Muscle layer of colon (tissue), 2 donors: ENCODE data around the gene MAGI1.

ENCODE experiments used
- H3K27ac ChIP-seq: one replicate; pipeline ENCODE4 v1.7.0; 2013; ENCODE audit warnings: low read depth, mild to moderate bottlenecking, low read length, moderate library complexity
- H3K27me3 ChIP-seq, 2 donors: one replicate each; pipeline ENCODE4 v1.7.0; 2013; ENCODE audit warnings: low read length in 2 of 2, mild to moderate bottlenecking in 2 of 2; ENCODE audit not compliant: insufficient read depth in 2 of 2, control insufficient read depth in 1 of 2
- H3K36me3 ChIP-seq: one replicate; pipeline ENCODE4 v1.7.0; 2013; ENCODE audit warnings: mild to moderate bottlenecking, low read length; ENCODE audit not compliant: insufficient read depth
- H3K4me1 ChIP-seq: one replicate; pipeline ENCODE4 v1.7.0; 2013; ENCODE audit warnings: mild to moderate bottlenecking, low read length; ENCODE audit not compliant: insufficient read depth
- H3K4me3 ChIP-seq, 2 donors: one replicate each; pipeline ENCODE4 v1.7.0; 2013; ENCODE audit warnings: low read length in 2 of 2, low read depth in 1 of 2, mild to moderate bottlenecking in 1 of 2, moderate library complexity in 1 of 2
- H3K9ac ChIP-seq: one replicate; pipeline ENCODE4 v1.7.0; 2013; ENCODE audit warnings: low read length
- H3K9me3 ChIP-seq: one replicate; pipeline ENCODE4 v1.7.0; 2013; ENCODE audit warnings: mild to moderate bottlenecking, low read length
- donor health status: abdominal sarcoma.
- donor health status: Adenocarcinoma of cecum.

Gene MAGI1

DNA sequence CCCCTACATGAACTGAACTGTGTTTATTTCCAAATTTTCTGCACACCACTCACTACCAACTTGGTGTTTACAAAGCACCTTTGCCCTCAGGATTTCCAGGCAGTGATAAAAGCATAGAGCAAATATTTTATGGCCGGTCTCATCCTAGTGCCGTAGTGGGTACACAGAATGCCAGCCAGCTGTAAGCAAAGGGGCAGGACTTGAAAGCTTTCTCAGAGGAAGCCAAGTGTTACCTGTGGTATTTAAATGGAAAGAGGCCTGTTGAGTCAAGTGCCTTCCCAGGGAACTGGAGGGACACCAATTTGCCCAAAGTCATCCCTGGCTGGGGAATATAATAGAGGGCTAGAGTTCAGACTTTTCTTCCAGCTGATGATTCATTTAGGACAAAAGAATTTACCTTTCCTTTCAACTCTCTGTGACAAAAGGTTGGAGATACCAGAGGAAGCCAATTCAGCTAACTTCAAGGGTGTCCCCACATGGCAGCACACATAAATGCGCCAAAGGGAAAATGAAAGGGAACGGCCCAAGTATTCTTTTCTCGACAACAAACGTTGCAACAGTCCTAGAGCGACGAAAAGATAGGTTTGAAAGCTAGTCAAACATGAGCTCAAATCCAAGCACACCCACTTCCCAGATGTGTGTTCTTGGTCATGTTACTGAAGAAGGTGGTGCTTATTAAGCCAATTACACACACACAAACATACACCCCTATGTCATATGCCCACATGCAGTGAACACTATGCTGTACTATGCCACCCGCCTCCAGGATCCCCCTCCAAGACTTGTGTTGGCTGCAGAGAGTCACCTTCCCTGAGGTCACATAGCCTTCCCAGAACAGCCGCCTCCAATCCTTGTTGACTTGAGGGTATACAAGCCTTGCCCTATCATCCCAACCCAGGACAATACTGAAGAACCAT, 27.7 kb downstream of the MAGI1 start:
- no peaks in the 10 kb centered on the region for H3K27me3 ChIP-seq
- no peak overlapping the region for H3K9ac ChIP-seq
- H3K4me1 ChIP-seq: peaks cover 4% of the 10 kb centered on the region
- no peaks in the 10 kb centered on the region for H3K36me3 ChIP-seq
- no peak overlapping the region for H3K4me3 ChIP-seq
- H3K27ac ChIP-seq: no peak overlapping the region
- no peaks in the 10 kb centered on the region for H3K9me3 ChIP-seq

DNA sequence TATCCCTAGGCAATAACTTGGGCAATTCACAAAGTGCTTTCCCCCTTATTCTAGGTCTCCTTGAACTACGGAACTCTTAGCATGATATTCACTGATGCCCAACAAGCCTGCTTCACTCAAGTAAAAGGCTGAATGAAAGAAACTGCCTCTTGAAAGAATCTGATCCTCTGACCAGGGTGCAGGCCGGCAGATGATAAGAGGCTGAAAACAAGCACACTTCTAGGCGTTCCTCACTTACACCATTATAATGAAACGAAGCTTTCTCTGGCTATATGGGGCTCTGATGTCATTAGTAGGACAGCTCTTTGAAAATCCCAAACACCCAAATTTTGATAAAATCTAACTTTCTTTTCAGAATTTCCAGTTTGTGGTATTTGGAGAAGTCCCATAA, 28.4 kb downstream of the MAGI1 start:
- H3K27me3 ChIP-seq: no peaks in the 10 kb centered on the region
- no peak overlapping the region for H3K9ac ChIP-seq
- H3K4me1 ChIP-seq: peaks cover 4% of the 10 kb centered on the region
- no peaks in the 10 kb centered on the region for H3K36me3 ChIP-seq
- no peak overlapping the region for H3K4me3 ChIP-seq
- no peak overlapping the region for H3K27ac ChIP-seq
- H3K9me3 ChIP-seq: no peaks in the 10 kb centered on the region

DNA sequence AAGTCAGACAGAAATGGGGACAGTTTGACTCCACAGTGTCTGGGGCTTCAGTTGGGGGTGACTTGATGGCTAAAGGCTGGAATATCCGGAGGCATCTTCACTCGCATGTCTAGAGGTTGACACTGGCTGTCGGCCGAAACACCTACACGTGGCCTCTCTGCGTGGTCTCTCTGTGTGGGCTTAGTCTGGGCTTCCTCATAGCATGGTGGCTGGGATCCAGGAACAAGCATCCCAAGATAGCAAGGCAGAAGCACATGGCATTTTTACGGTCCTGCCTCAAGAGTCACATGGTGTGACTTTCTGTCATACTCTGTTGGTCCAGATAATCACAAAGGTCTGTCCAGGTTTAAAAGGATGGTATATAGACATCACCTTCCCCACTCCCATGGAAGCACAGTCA, 34.5 kb downstream of the MAGI1 start:
- Histone ChIP-seq H3K27ac (no peak overlapping the region), H3K9me3 (no peaks in the 10 kb centered on the region), H3K27me3 (no peaks in the 10 kb centered on the region), H3K4me1 (no peaks in the 10 kb centered on the region), H3K9ac (no peak overlapping the region), H3K4me3 (no peak overlapping the region), H3K36me3 (no peaks in the 10 kb centered on the region)

DNA sequence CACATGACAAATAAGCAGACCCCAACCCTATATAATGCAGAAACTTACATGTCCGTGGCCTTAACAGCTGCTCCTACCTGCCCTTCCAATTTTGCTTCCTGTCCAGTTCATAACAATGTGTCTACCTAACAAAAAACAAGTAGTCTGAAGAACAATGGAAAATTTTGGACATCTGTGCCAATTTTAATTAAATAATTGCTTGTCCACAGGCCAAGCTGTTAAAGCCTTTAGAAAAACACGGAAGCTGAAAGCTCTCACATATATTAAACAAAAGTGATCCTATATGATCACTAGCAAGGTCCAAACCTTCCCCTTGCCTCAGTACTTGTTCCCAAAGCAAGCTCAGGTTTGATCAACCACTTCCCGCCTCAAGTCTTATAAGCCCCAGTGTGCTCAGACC, 37.1 kb downstream of the MAGI1 start:
- no peaks in the 10 kb centered on the region for H3K4me1 ChIP-seq
- no peaks in the 10 kb centered on the region for H3K27me3 ChIP-seq
- H3K36me3 ChIP-seq: no peaks in the 10 kb centered on the region
- no peak overlapping the region for H3K9ac ChIP-seq
- H3K4me3 ChIP-seq: no peak overlapping the region
- no peaks in the 10 kb centered on the region for H3K9me3 ChIP-seq
- H3K27ac ChIP-seq: no peak overlapping the region

DNA sequence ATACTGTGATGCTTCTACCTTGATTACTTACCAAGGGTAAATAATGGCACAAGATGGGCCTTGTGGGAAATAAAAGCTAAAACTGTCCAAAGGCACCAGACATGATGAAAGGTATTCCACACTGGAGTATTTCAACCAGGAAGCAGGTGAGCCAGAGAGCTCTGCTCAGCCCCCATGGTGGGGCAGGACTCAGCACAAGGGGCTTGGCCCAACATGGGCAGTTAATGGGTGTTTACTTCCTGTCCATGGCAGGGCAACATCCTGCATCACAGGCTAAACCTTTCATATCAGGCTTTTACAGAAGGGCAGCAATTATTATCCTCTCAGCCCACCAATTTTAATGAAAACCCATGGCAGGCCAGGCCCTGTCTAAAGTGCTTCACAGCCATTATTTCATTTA, 38.2 kb downstream of the MAGI1 start:
- H3K9me3 ChIP-seq: no peaks in the 10 kb centered on the region
- H3K4me3 ChIP-seq: no peak overlapping the region
- H3K27ac ChIP-seq: no peak overlapping the region
- no peaks in the 10 kb centered on the region for H3K4me1 ChIP-seq
- H3K27me3 ChIP-seq: no peaks in the 10 kb centered on the region
- no peak overlapping the region for H3K9ac ChIP-seq
- H3K36me3 ChIP-seq: no peaks in the 10 kb centered on the region

DNA sequence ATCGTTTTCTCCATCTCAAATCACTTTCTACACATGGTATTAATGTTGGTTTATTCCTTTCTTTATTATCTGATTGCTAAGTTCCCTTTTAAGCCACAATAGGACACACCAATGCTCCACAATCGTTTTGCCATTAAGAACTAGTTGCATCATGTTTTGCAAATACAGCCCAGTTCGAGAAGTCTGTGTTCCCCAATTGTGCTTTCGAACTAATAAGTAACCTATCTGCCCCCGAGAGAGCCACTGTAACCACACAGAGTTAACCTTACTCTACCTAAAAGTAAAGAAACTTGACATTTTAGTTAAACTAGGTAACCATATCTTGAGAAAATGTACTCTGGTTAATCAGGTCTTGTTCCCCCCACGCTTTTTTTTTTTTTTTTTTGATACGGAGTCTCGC, 39.1 kb downstream of the MAGI1 start:
- Histone ChIP-seq H3K4me1 (no peaks in the 10 kb centered on the region), H3K9me3 (no peaks in the 10 kb centered on the region), H3K27ac (no peak overlapping the region), H3K27me3 (no peaks in the 10 kb centered on the region), H3K4me3 (no peak overlapping the region), H3K9ac (no peak overlapping the region), H3K36me3 (no peaks in the 10 kb centered on the region)

DNA sequence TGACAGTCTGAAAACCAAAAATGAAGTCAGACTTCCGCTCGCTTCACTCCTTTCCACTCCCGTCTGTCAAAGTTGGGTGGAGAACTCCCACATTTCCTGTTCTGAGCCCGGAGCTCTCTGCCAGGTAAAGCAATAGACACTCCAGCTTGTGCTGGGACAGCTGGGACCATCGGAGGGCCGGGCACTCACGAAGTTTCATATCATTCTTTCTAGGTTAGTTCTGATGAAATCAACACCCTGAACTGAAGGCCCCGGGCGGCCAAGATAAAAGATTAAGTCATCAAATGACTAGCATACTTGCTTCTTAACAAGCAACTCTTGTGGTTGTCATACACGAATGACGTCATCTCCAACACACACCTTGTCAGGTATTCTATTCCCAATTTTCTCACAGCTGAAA, 42.1 kb downstream of the MAGI1 start:
- Histone ChIP-seq H3K9me3 (no peaks in the 10 kb centered on the region), H3K36me3 (no peaks in the 10 kb centered on the region), H3K27ac (no peak overlapping the region), H3K9ac (no peak overlapping the region), H3K27me3 (no peaks in the 10 kb centered on the region), H3K4me1 (no peaks in the 10 kb centered on the region), H3K4me3 (no peak overlapping the region)

DNA sequence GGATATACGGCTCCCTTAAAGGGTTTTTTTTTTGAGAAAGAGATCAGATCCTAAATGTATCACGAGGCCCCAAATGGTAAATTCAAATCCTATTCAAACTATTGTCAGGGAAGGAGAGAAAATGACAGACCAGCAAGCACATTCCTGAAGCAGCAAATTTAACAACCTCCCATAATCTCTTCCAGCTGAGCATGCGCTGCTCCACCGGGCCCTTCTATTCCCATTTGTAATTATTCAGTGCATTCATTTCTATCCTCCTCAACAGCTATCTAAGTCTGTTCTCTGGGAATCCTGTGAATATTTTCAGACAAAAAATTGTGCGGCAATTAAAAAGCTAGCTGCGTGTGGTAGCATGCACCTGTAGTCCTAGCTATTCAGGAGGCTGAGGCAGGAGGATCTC, 43.2 kb downstream of the MAGI1 start:
- Histone ChIP-seq H3K4me3 (no peak overlapping the region), H3K4me1 (no peaks in the 10 kb centered on the region), H3K27ac (no peak overlapping the region), H3K27me3 (no peaks in the 10 kb centered on the region), H3K36me3 (no peaks in the 10 kb centered on the region), H3K9ac (no peak overlapping the region), H3K9me3 (no peaks in the 10 kb centered on the region)

DNA sequence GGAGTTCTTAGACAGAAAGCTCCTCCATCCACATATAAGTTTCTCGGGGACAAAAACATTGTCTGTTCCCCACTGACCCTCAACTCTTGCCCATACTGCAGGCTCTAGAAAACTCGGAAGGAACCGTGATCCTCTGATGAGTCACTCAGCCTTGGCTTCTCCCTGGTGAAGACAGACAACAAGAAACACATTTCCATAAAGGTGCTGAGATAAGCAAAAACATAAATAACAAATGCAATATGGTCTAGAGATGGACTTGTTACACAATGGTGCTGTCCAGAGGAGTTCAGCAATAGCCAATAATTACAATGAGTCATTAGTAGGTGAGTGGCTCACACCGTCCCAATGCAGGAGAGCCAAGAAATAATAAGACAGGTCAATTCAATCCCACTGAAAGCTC, 43.7 kb downstream of the MAGI1 start:
- Histone ChIP-seq H3K4me1 (no peaks in the 10 kb centered on the region), H3K27ac (no peak overlapping the region), H3K36me3 (no peaks in the 10 kb centered on the region), H3K27me3 (no peaks in the 10 kb centered on the region), H3K9me3 (no peaks in the 10 kb centered on the region), H3K4me3 (no peak overlapping the region), H3K9ac (no peak overlapping the region)

DNA sequence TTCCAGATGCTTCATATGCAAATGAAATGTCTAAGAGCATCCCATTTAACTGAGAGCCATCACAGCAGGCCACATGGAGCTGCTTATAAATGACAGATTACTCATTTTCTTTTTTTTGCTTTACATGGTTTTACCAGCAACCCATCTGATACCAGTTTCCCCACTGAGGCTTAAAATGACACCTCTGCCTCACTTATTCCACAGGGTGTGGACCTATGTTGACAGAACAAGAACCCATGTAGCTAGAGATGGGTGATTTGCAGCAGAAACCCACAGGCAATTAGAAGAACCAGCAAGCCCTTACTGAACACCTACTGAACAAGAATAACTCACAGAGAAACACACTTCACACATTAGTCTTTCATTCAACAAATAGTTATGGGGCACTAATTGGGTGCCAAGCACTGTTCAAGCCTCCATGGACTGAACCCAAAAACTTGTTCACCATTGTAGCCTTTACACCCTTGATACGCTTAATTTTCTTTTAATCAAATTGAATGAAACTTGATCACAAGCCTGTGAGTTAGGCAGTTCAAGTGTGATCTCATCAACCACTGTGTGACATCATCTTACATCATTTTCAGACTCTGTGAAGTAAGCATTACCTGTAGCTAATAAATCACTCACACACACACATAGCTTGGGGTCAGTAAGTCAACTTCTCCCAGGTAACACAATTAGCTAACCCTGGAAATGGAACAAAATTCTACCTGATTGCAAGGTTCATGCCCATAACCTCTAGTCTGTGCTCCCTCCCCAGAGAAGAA, 45.4 kb downstream of the MAGI1 start:
- no peaks in the 10 kb centered on the region for H3K4me1 ChIP-seq
- no peaks in the 10 kb centered on the region for H3K27me3 ChIP-seq
- H3K27ac ChIP-seq: no peak overlapping the region
- no peaks in the 10 kb centered on the region for H3K9me3 ChIP-seq
- no peak overlapping the region for H3K4me3 ChIP-seq
- no peak overlapping the region for H3K9ac ChIP-seq
- H3K36me3 ChIP-seq: no peaks in the 10 kb centered on the region

DNA sequence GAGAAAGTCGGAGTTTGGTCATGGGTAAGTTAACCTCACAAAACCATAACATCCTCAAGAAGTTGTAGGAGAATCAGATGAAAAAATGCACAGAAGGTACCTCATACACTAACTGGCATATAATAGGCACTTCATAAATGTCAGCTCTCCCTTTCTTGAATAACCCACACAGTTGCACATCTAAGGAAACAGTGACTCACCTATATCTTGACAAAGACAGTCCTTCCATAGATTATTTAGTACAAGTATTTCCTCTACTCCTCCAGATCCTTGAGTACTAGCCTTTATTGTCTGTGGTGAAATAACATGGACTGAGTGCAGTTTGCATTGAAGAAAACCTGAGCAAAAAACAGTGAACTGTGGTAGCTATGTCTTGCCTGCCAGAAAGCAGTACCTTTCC, 46.6 kb downstream of the MAGI1 start:
- Histone ChIP-seq H3K9ac (no peak overlapping the region), H3K27ac (no peak overlapping the region), H3K4me3 (no peak overlapping the region), H3K36me3 (no peaks in the 10 kb centered on the region), H3K4me1 (no peaks in the 10 kb centered on the region), H3K27me3 (no peaks in the 10 kb centered on the region), H3K9me3 (no peaks in the 10 kb centered on the region)
